Common myeloid progenitor, CD34-positive (primary cell): ENCODE measurements around the gene SLC16A13.
"Not testable (repeated sequence)": the region's sequence is repeated elsewhere in the genome, so short reads cannot be mapped to it uniquely, and the experiment has no call there.

Experiments
- CTCF ChIA-PET: fragments of 350-600 bp; sonication (Branson Sonifier 250); formaldehyde crosslinking; loops from one replicate; lab custom pipeline; 2021; ENCODE audit warnings: antibody characterized with exemption; lab: Charles Lee
- POLR2A ChIA-PET: fragments of 350-600 bp; sonication (Branson Sonifier 250); formaldehyde crosslinking; loops from one replicate; lab custom pipeline; 2021; ENCODE audit warnings: antibody characterized with exemption; lab: Charles Lee
- DNase-seq, 3 donors: peaks; one replicate each; pipeline versions ENCODE4 v3.0.0 to v3.0.0-alpha.2; 2013
- H3K27ac ChIP-seq, 2 experiments: 1 replicate in 1 of 2; 2 replicates in 1 of 2; pipeline ENCODE4 v1.7.0; 2013; ENCODE audit warnings: inconsistent platforms in 2 of 2, low read length in 2 of 2, mild to moderate bottlenecking in 2 of 2, low read depth in 1 of 2, moderate library complexity in 1 of 2; ENCODE audit not compliant: severe bottlenecking in 2 of 2, insufficient read depth in 1 of 2, poor library complexity in 1 of 2
- H3K27me3 ChIP-seq, 5 experiments: replicated peaks in 2 of 5; 1 replicate in 3 of 5; 2 replicates in 2 of 5; pipeline versions ENCODE4 v1.6.1 to v1.7.0; 2013; ENCODE audit warnings: low read length in 4 of 5, mild to moderate bottlenecking in 2 of 5, moderate library complexity in 2 of 5, inconsistent platforms in 1 of 5; ENCODE audit not compliant: insufficient read depth in 5 of 5, control insufficient read depth in 4 of 5
- H3K36me3 ChIP-seq, 4 experiments: 1 replicate in 2 of 4; 2 replicates in 2 of 4; pipeline versions ENCODE4 v1.6.1 to v1.7.0; 2013; ENCODE audit warnings: low read length in 3 of 4, control low read depth in 1 of 4, mild to moderate bottlenecking in 1 of 4; ENCODE audit not compliant: control insufficient read depth in 4 of 4, insufficient read depth in 4 of 4
- H3K4me1 ChIP-seq, 4 experiments: 1 replicate in 3 of 4; 2 replicates in 1 of 4; pipeline versions ENCODE4 v1.6.1 to v1.7.1; 2013; ENCODE audit warnings: low read length in 3 of 4, mild to moderate bottlenecking in 3 of 4, control low read depth in 1 of 4, inconsistent platforms in 1 of 4, moderate library complexity in 1 of 4; ENCODE audit not compliant: control insufficient read depth in 4 of 4, insufficient read depth in 4 of 4; ENCODE audit errors: control extremely low read depth in 1 of 4
- H3K4me3 ChIP-seq, 7 experiments: 1 replicate in 4 of 7; 2 replicates in 3 of 7; pipeline versions ENCODE4 v1.5.1 to v1.7.0; 2013; ENCODE audit warnings: mild to moderate bottlenecking in 7 of 7, low read length in 6 of 7, moderate library complexity in 6 of 7, inconsistent platforms in 2 of 7, low read depth in 2 of 7, control low read depth in 1 of 7; ENCODE audit not compliant: insufficient read depth in 4 of 7, control insufficient read depth in 1 of 7; ENCODE audit errors: extremely low read depth in 1 of 7
- H3K9me3 ChIP-seq, 5 experiments: 1 replicate in 4 of 5; 2 replicates in 1 of 5; pipeline versions ENCODE4 v1.6.1 to v1.7.1; 2013; ENCODE audit warnings: low read length in 4 of 5, mild to moderate bottlenecking in 2 of 5, inconsistent platforms in 1 of 5, low read depth in 1 of 5, moderate library complexity in 1 of 5; ENCODE audit not compliant: control insufficient read depth in 4 of 5, insufficient read depth in 2 of 5; ENCODE audit errors: control extremely low read depth in 1 of 5
- WGBS: methylation state at CpG from one replicate; pipeline ENCODE4 v1.1.5; 2013; ENCODE audit not compliant: insufficient coverage; 5-methylcytosine and 5-hydroxymethylcytosine counted together

SLC16A13 gene

GRCh38 chr17:7043497-7044198 is 7.8 kb downstream of the SLC16A13 start, which contains the start of gene SLC16A11:
TSS of gene SLC16A11 (minus strand) at chr17:7044092. CDS start at chr17:7043513, 579 bp downstream.
- Histone ChIP-seq H3K36me3 (peaks cover 0 to 2% (median 0%) of the 10 kb centered on the region in 4 experiments), H3K4me1 (peaks cover 5 to 42% (median 37%) of the 10 kb centered on the region in 4 experiments), H3K27me3 (peaks cover 3 to 43% (median 21%) of the 10 kb centered on the region in 5 experiments), H3K27ac (no peak within 1 kb of the TSS), H3K9me3 (no peaks in the 10 kb centered on the region), H3K4me3 (peak within 1 kb of the TSS in 6 of 7 experiments; percentile 31 to 71 (median 50))
- ChIA-PET CTCF (interaction anchor here (0.7 to 19.4 kb wide), 5 partner anchors 19 to 178 kb away, joined by 3 to 374 read pairs (median 3); no protein-coding TSS in a partner anchor), POLR2A (interaction anchor here (1.3 to 2.5 kb wide), 2 partner anchors 10 to 22 kb away, joined by 3 to 12 read pairs; no protein-coding TSS in a partner anchor)
- WGBS, result 1% methylated on average over 35 of the region's 58 CpGs
- peak in 2 of 3 donors; percentile 68 to 73 for DNase-seq

GRCh38 chr17:7045492-7046126 is 9.8 kb downstream of the SLC16A13 start:
- Histone ChIP-seq H3K27ac (no peak overlapping the region), H3K36me3 (peaks cover 0 to under 1% (median 0%) of the 10 kb centered on the region in 4 experiments), H3K27me3 (peaks cover 3 to 43% (median 21%) of the 10 kb centered on the region in 5 experiments), H3K4me1 (peaks cover 5 to 42% (median 37%) of the 10 kb centered on the region in 4 experiments), H3K9me3 (no peaks in the 10 kb centered on the region), H3K4me3 (peak overlapping the region in 4 of 7 experiments; percentile 8 to 69 (median 48))
- CTCF ChIA-PET, result interaction anchor here (0.9 to 19.4 kb wide), 33 partner anchors 8 to 391 kb away, joined by 3 to 374 read pairs (median 5); partner anchors contain the start of genes ACADVL, ASGR1, CLEC10A and DLG4
- 46% methylated on average over 4 of the region's 5 CpGs for WGBS
- DNase-seq, result peak; percentile 88 to 95 (median 93)
- POLR2A ChIA-PET, result interaction anchor here (0.8 to 1.5 kb wide), 4 partner anchors 10 to 132 kb away, joined by 3 to 7 read pairs (median 4); partner anchors contain the start of gene SLC16A13

GRCh38 chr17:7046127-7046724 is 10.4 kb downstream of the SLC16A13 start:
- DNase-seq, result peak in 1 of 3 donors; percentile 52
- H3K36me3 ChIP-seq, result no peaks in the 10 kb centered on the region
- WGBS, result 3% methylated on average over 12 of the region's 15 CpGs
- H3K4me1 ChIP-seq, result peaks cover 5 to 42% (median 37%) of the 10 kb centered on the region in 4 experiments
- peaks cover 3 to 43% (median 21%) of the 10 kb centered on the region in 5 experiments for H3K27me3 ChIP-seq
- CTCF ChIA-PET, result interaction anchor here (0.8 to 19.4 kb wide), 33 partner anchors 9 to 390 kb away, joined by 3 to 374 read pairs (median 5); partner anchors contain the start of genes ASGR1, CLEC10A and SLC16A13
- POLR2A ChIA-PET, result interaction anchor here (0.8 to 1.5 kb wide), 3 partner anchors 24 to 131 kb away, joined by 3 to 7 read pairs (median 4); no protein-coding TSS in a partner anchor
- no peak overlapping the region for H3K27ac ChIP-seq
- H3K4me3 ChIP-seq, result peak overlapping the region in 5 of 7 experiments; percentile 8 to 69 (median 33)
- H3K9me3 ChIP-seq, result no peaks in the 10 kb centered on the region

GRCh38 chr17:7046725-7047397 is 11.0 kb downstream of the SLC16A13 start:
- H3K4me3 ChIP-seq, result peak overlapping the region in 4 of 7 experiments; percentile 26 to 69 (median 48)
- WGBS, result 25% methylated on average over 12 of the region's 26 CpGs

GRCh38 chr17:7047566-7047965 is 11.8 kb downstream of the SLC16A13 start:
- Histone ChIP-seq H3K9me3 (no peaks in the 10 kb centered on the region), H3K4me3 (no peak overlapping the region), H3K27me3 (peaks cover 3 to 33% (median 21%) of the 10 kb centered on the region in 5 experiments), H3K4me1 (peaks cover 5 to 38% (median 30%) of the 10 kb centered on the region in 4 experiments), H3K27ac (no peak overlapping the region), H3K36me3 (no peaks in the 10 kb centered on the region)
- ChIA-PET POLR2A (no interaction called here), CTCF (interaction anchor here (0.6 to 19.4 kb wide), 5 partner anchors 33 to 138 kb away, joined by 3 to 374 read pairs (median 14); partner anchors contain the start of genes ASGR1 and CLEC10A)
- 90% methylated on average over 3 of the region's 6 CpGs for WGBS
- DNase-seq, result no peak

More at GRCh38 chr17:7046725-7047397, 11.0 kb downstream of the SLC16A13 start:
- POLR2A ChIA-PET, result interaction anchor here (1.5 kb wide), 1 partner anchor 130 kb away, joined by 7 read pairs; no protein-coding TSS in a partner anchor
- CTCF ChIA-PET, result interaction anchor here (0.8 to 19.4 kb wide), 22 partner anchors 9 to 389 kb away, joined by 3 to 374 read pairs (median 5); partner anchors contain the start of genes ASGR1 and CLEC10A
- peaks cover 5 to 41% (median 36%) of the 10 kb centered on the region in 4 experiments for H3K4me1 ChIP-seq
- peaks cover 3 to 40% (median 21%) of the 10 kb centered on the region in 5 experiments for H3K27me3 ChIP-seq
- not testable (repeated sequence) for H3K27ac ChIP-seq, H3K36me3 ChIP-seq, H3K9me3 ChIP-seq
- peak; percentile 50 to 77 (median 63) for DNase-seq

- 94% methylated on average over 3 of the region's 6 CpGs for WGBS
- no peak for DNase-seq
- H3K4me1 ChIP-seq, result peaks cover 5 to 24% (median 16%) of the 10 kb centered on the region in 4 experiments
- no peak overlapping the region for H3K4me3 ChIP-seq
- H3K36me3 ChIP-seq, result no peaks in the 10 kb centered on the region
- no peaks in the 10 kb centered on the region for H3K9me3 ChIP-seq
- CTCF ChIA-PET, result interaction anchor here (0.8 to 19.4 kb wide), 6 partner anchors 11 to 167 kb away, joined by 3 to 374 read pairs (median 4); partner anchors contain the start of gene ASGR1
- POLR2A ChIA-PET, result no interaction called here
- peaks cover 3 to 19% (median 12%) of the 10 kb centered on the region in 5 experiments for H3K27me3 ChIP-seq
- H3K27ac ChIP-seq, result no peak overlapping the region
Measured at GRCh38 chr17:7048968-7049367, 13.2 kb downstream of the SLC16A13 start.
